Left ventricle myocardium superior (tissue), 1 donor: ENCODE data around the gene CENPF. TPM values are rescaled to one million over a fixed set of nuclear protein-coding genes. Genes with fewer than 3 reads are reported as not detected.
"Not testable (repeated sequence)": the region's sequence is repeated elsewhere in the genome, so short reads cannot be mapped to it uniquely, and the experiment has no call there.

Experiments used
- ATAC-seq: fragments of 200-7000 bp; cut with Tn5 transposase; one replicate; pipeline ENCODE4 v1.9.1; 2020; ENCODE audit warnings: mild to moderate bottlenecking, moderate library complexity
- DNase-seq: peaks from one replicate; pipeline ENCODE4 v3.0.0-alpha.2; 2020
- intact Hi-C: fragments of 100-400 bp; cut with micrococcal nuclease; formaldehyde crosslinking; loops from one replicate; pipeline ENCODE4 v1.11.0; 2022
- long read RNA-seq: library from polyadenylated mRNA; unstranded; transcript quantifications from one replicate; pipeline ENCODE4 v2.0.0, GENCODE V29; 2021
- total RNA-seq: library from RNA; stranded (reverse); fragmentation: NEBNext Ultra II Directional; extraction: Animal tissue kit (Norgen Biotek cat#: 25700); gene quantifications from one replicate; pipeline ENCODE4 v1.2.1, GENCODE V29; 2021
- donor health status: DM: no; HTN: yes; CAD: no; lungs with severe emphysema.

CENPF gene
- 0.47 TPM for total RNA-seq
- long read RNA-seq = 0 reads

GRCh38 chr1:214602764-214603657, at the start of gene CENPF:
CENPF (plus strand) TSS chr1:214603195; CDS start chr1:214613755, 10,560 bp downstream.
- ATAC-seq = peak; percentile 100
- intact Hi-C loops = no loop called here
- DNase-seq = peak; percentile 96

- DNase-seq (no peak), ATAC-seq (no peak)
- intact Hi-C loops = no loop called here
These were observed 44.9 kb upstream of the CENPF start for GRCh38 chr1:214557952-214558735.

GRCh38 chr1:214563881-214564280, 39.1 kb upstream of the CENPF start:
- no peak for ATAC-seq
- intact Hi-C loops = no loop called here

GRCh38 chr1:214565310-214565709, 37.7 kb upstream of the CENPF start:
- intact Hi-C loops = no loop called here
- no peak for ATAC-seq
- no peak for DNase-seq

More at GRCh38 chr1:214563881-214564280, 39.1 kb upstream of the CENPF start:
- no peak for DNase-seq

GRCh38 chr1:214566158-214567104, 36.6 kb upstream of the CENPF start:
- intact Hi-C loops = no loop called here
- ATAC-seq (no peak), DNase-seq (no peak)

- no peak for ATAC-seq
- DNase-seq = no peak
- intact Hi-C loops = no loop called here
These were observed 35.5 kb upstream of the CENPF start for GRCh38 chr1:214567481-214567980.

GRCh38 chr1:214568328-214568727, 34.7 kb upstream of the CENPF start:
- DNase-seq = no peak
- peak; percentile 92 for ATAC-seq
- intact Hi-C loops = no loop called here

GRCh38 chr1:214569357-214570004, 33.5 kb upstream of the CENPF start:
- ATAC-seq (peak; percentile 33), DNase-seq (no peak)
- intact Hi-C loops = no loop called here

GRCh38 chr1:214570442-214570841, 32.6 kb upstream of the CENPF start:
- intact Hi-C loops = no loop called here
- DNase-seq (no peak), ATAC-seq (no peak)

- ATAC-seq (no peak), DNase-seq (no peak)
- intact Hi-C loops = no loop called here
These were observed 31.7 kb upstream of the CENPF start for GRCh38 chr1:214571281-214571680.

- ATAC-seq = no peak
- no peak for DNase-seq
- intact Hi-C loops = no loop called here
These were observed 29.3 kb upstream of the CENPF start for GRCh38 chr1:214573386-214574318.

GRCh38 chr1:214574598-214575411, 28.2 kb upstream of the CENPF start:
- no peak for DNase-seq
- intact Hi-C loops = no loop called here
- ATAC-seq = no peak

GRCh38 chr1:214576120-214576519, 26.9 kb upstream of the CENPF start:
- DNase-seq, ATAC-seq, intact Hi-C loops: not testable (repeated sequence)

- intact Hi-C loops = no loop called here
- ATAC-seq (no peak), DNase-seq (no peak)
These were observed 23.8 kb upstream of the CENPF start for GRCh38 chr1:214579183-214579582.

GRCh38 chr1:214581785-214582184, 21.2 kb upstream of the CENPF start:
- intact Hi-C loops = loop anchor here (10.0 kb wide), 1 partner anchor 367 kb away; no protein-coding TSS in a partner anchor
- DNase-seq (no peak), ATAC-seq (no peak)

- DNase-seq (no peak), ATAC-seq (no peak)
- intact Hi-C loops = loop anchor here (10.0 kb wide), 1 partner anchor 368 kb away; no protein-coding TSS in a partner anchor
These were observed 20.6 kb upstream of the CENPF start for GRCh38 chr1:214582289-214582891.
